Astrocyte of the hippocampus (primary cell): ENCODE results near the gene WASL.
"Not testable (repeated sequence)": the region's sequence is repeated elsewhere in the genome, so short reads cannot be mapped to it uniquely, and the experiment has no call there.

Experiments used
- DNase-seq: peaks from one replicate; pipeline ENCODE4 v3.0.0; 2011; ENCODE audit warnings: low read depth, low spot score

WASL gene

GRCh38 chr7:123734498-123734897 lies 14.3 kb downstream of the WASL start:
- DNase-seq, result no peak

GRCh38 chr7:123732413-123733091 lies 16.3 kb downstream of the WASL start:
- no peak for DNase-seq

GRCh38 chr7:123729218-123729578 lies 19.6 kb downstream of the WASL start:
- no peak for DNase-seq

- peak; percentile 89 for DNase-seq
These were observed 21.5 kb downstream of the WASL start for GRCh38 chr7:123727071-123727837.

DNA sequence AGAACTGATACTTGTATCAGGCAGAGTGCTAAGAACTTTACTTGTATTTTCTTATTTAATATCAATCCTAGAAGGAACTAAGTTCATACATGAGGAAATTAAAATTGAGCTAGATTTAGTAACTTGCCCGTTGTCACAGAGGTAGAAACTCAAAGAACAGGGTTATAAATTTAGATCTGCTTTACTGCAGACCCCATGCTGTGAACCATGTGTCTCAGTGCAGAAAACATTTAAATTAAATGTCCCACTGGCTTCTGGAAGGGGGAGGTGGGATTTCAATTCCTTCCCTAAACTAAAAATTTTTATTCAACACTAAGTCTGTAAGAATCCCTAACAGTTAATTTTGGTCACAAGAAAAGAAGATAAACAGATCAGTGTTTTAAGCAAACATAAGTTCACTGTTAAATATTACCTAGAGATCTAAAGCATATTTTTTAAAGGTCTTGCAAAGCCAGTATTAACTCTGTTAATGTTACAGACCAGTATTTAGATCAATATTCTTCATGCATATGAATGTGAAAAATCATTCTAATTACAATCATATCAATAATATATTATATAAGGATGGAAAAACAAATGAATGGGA lies 23.1 kb downstream of the WASL start:
- DNase-seq, result no peak

- DNase-seq, result no peak
These were observed 24.0 kb downstream of the WASL start for GRCh38 chr7:123724817-123725253.

- no peak for DNase-seq
These were observed 24.9 kb downstream of the WASL start for GRCh38 chr7:123723913-123724312.

- DNase-seq, result not testable (repeated sequence)
These were observed 28.3 kb downstream of the WASL start for GRCh38 chr7:123720527-123720926.

DNA sequence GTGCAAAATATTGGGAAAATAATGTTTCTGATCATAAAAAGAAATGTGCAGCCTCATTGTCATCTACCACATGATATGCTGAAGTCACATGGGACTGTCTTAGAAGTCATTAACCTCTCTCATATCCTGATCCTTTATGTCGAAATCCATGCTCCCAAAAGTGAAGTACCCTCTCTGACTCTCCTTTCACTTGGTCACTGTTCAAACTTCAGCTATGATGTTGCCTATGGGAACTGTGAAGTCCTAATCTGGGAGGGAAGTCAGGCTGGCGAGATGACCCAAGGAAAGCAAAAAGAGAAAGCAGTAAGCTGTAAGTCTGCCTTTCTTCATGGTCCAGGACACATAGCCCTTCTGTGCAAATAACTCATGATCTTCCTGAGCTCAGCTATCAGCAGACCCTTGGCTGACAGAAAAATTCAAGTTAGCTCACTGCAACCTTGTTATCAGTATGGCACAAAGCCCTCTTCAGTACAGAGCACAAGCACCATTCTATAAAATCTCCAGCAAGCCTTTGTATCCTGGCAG lies 29.5 kb downstream of the WASL start:
- DNase-seq, result no peak

- no peak for DNase-seq
These were observed 30.0 kb downstream of the WASL start for GRCh38 chr7:123718773-123719172.

DNA sequence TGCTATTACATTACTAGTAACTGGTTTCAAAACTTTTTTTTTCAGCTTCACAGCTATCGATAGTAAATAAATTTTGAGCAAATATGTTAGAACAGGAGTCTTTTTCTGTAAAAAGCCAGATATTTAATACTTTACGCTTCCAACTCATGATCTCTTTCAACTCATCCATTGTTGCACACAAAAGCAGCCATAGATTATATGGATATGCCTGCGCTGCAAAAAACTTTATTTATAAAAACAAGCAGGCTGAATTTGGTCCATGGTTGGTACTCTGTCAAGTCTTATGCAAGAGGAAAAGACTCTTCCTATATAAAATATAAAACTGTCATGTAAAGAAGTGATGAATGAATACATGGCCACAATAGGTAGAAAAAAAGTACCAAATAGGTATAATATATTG lies 31.1 kb downstream of the WASL start:
- DNase-seq, result no peak

DNA sequence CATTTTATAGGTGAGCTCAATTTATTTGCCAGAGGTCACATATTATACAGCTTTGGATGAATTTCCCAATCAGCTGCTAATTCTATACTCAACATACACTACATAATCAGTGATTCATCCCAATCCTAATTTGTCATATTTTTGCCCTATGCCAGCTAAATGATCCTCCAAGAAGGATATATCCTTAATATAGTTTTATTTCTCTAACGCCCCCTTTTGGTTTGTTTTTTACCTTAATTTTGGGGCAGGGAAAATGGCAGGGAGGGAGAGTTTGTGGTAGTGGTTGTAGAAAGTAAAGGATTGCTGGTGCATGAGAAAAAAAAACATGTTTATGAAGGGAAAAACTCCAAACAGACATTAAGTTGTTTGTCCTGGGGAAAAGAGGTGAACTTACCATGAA lies 31.9 kb downstream of the WASL start:
- DNase-seq, result no peak

DNA sequence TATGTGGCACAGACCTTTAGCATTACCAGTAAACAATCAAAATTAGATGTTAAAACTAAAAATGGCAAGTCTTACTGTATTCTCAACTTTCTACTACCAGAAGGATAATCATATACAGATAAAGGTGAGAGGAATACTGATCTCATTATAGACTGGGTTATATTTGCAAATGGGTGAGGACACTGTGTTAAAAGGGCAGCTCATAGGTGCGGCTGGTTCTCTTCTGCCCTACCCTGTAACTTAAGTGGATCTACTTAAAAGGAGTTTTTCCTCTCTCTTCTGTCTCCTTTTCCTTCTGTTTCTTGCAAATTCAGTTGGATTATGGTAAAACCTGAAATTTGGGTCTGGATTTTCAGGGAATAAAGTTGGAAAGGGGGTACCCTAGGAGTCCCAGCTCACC lies 33.0 kb downstream of the WASL start:
- no peak for DNase-seq

DNA sequence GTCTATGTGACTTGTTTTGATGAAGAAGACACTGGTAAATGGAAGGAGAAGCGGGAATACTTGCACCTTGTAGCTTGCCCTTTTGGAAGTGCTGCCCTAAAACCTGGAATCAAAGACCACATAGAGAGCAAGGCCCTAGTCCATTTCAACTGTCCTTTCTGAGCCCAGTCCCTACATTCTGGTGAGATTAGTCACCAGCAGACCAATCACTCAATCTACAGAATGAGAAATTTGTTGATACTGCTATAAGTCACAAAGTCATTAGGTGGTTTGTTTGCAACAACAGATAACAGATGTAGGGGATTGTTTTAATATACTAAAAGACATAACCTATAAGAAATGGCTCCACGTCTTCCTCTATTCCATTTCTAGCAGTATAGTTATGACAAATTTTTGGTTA lies 33.6 kb downstream of the WASL start:
- peak; percentile 27 for DNase-seq

DNA sequence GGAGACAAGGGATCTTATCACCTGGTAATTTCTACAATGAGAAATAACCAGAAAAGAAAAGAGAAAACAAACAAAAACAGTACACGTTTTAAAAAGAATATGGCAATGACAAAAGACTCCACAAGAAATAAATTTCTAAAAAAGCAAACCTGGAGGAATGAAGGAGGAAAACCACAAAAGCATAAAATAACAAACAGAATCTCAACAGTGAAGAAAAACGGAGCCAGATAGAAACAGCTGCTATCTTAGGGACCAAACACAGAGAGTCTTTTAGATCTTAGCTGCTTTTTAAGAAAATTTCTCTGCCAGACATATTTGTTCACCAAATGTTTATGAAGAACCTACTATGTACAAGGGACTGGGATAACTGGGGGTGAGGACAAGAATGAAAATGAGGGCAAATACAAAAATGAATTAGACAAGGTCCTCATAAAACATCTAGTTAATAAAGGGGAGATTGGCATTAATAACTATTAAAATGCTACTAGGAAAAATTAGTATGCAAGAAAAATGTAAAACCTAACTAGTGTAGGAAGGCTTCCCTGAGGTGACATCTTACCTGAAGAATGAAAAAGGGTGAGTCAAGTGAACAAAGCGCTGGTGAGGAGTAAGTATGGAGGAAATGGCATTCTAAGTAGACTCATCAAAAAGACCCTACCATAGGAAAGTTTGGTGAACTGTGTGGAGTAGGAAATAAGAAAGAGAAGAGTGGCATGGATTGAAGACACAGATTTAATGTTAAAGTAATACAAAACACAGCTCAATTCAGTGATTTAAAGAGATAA lies 34.3 kb downstream of the WASL start:
- DNase-seq, result peak; percentile 29

GRCh38 chr7:123712619-123713018 lies 36.2 kb downstream of the WASL start:
- peak; percentile 63 for DNase-seq

- DNase-seq, result no peak
These were observed 36.9 kb downstream of the WASL start for GRCh38 chr7:123711832-123712293.

DNA sequence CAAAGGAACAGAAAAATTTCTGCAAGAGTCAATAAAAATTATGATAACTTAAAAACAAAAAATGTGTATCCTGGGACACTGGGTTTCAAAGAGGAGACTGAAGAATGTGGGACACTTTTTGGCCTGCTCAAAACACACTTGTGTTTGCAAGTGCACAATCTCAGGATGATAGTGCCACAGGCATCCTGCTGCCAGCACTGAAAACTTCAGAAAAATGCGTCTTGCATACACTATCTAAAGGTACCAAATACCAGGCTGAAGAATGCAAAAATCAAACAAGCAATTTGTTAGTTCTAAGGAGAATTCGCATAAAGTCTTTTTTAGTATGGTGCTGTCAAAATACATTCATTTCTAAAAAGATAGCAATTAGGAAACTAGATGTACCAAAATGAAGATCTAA lies 38.1 kb downstream of the WASL start:
- DNase-seq, result no peak

DNA sequence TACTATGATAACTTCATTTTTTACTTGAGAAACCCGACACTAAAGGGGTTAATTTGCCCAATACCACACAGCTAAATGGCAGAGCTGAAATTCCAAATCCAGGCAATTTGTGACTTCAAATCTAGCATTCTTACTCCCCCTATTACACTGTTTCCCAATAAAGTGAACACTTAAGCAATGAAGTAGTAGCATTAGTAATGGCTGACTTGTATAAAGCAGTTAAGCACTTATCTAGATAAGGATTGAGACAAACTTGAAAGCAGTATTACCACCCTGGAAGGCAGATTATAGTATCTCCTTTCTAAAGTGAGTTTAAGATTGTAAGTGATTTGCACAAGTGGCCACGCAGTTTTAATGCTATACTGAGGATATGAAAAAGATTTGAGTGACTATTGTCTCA lies 39.3 kb downstream of the WASL start:
- DNase-seq, result no peak

DNA sequence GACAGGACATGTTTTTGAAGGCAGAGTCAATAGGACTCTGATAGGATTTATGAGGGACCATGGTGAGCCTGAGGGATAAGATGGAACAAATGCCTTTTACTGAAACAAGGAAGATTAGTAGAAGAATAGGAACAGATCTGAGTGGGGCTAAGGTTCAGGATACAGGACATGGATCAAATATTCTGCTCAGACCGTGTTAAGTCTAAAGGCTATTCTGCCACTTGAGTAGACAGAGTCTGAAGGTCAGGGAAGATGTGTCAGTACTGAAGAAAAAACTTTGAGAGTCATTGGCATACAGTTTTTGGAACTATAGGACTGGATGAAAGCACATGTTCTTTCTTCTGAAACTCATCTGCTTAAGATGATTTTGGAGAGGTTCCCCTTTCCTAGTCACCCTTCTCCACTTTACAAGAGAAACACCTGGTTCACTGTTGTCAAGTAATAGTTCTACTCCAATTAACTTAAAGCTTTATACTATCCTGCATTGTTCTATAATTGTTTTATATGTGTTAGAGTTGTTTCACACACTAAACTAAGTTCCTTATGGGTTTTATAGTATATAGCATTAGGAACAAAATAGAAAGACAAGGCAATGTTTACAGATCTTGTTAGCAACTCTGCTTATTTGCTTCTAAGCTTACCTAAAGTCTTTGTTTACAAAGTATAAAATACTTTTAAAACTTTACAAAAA lies 43.4 kb downstream of the WASL start:
- no peak for DNase-seq
